IMR-90 (cell line): ENCODE data around the gene TSHZ1.

Experiments used
- CTCF ChIP-seq: conservative IDR thresholded peaks from 2 replicates; pipeline ENCODE4 v1.5.1; 2012; ENCODE audit warnings: mild to moderate bottlenecking, low read depth, low read length, improper control_type of control experiment
- NFE2L2 ChIP-seq: fragments of 150-350 bp; IDR thresholded peaks from 2 replicates; pipeline ENCODE4 v1.6.1; 2016; ENCODE audit warnings: low read depth, mild to moderate bottlenecking, low read length
- POLR2A ChIP-seq: IDR thresholded peaks from 2 replicates; pipeline ENCODE4 v1.6.1; 2012; ENCODE audit warnings: mild to moderate bottlenecking, low read depth, low read length
- RAD21 ChIP-seq: IDR thresholded peaks from 2 replicates; pipeline ENCODE4 v1.6.1; 2012; ENCODE audit warnings: low read length, improper control_type of control experiment
- RCOR1 ChIP-seq: IDR thresholded peaks from 2 replicates; pipeline ENCODE4 v1.6.1; 2012; ENCODE audit warnings: mild to moderate bottlenecking, low read length, improper control_type of control experiment; ENCODE audit not compliant: insufficient replicate concordance
- USF2 ChIP-seq: fragments of 150-350 bp; IDR thresholded peaks from 2 replicates; pipeline ENCODE4 v1.6.1; 2017; ENCODE audit warnings: mild to moderate bottlenecking, antibody characterized with exemption, low read length, low read depth

GRCh38 chr18:75222407-75222806 lies 11.8 kb downstream of the TSHZ1 start:
- no peak for TF ChIP-seq CTCF
- no peak for TF ChIP-seq USF2
- TF ChIP-seq RCOR1, result no peak
- no peak for TF ChIP-seq RAD21
- no peak for TF ChIP-seq POLR2A
- no peak for TF ChIP-seq NFE2L2
